Loucy (cell line): ENCODE results near the gene GPC5.

Experiments
- H2AFZ ChIP-seq: fragments of 200-600 bp; sonication (generic); 2 replicates; pipeline ENCODE4 v1.6.0; 2016; ENCODE audit warnings: antibody characterized with exemption, mild to moderate bottlenecking, low read length, moderate library complexity
- H3F3A ChIP-seq: fragments of 200-600 bp; 2 replicates; pipeline ENCODE4 v1.6.0; 2016; ENCODE audit warnings: antibody characterized with exemption, low read depth, mild to moderate bottlenecking
- H3K27me3 ChIP-seq: fragments of 200-600 bp; sonication (generic); 2 replicates; pipeline ENCODE4 v1.6.1; 2014; ENCODE audit warnings: low read length, mild to moderate bottlenecking; ENCODE audit not compliant: insufficient read depth, poor library complexity, severe bottlenecking
- H3K36me3 ChIP-seq: fragments of 200-600 bp; sonication (generic); 2 replicates; pipeline ENCODE4 v1.6.1; 2016; ENCODE audit warnings: low read length; ENCODE audit not compliant: insufficient read depth
- H3K4me1 ChIP-seq: fragments of 200-600 bp; sonication (generic); 2 replicates; pipeline ENCODE4 v1.5.1; 2014; ENCODE audit warnings: low read length, mild to moderate bottlenecking; ENCODE audit not compliant: insufficient read depth, poor library complexity, severe bottlenecking
- H3K4me2 ChIP-seq: fragments of 200-600 bp; sonication (generic); 2 replicates; pipeline ENCODE4 v1.6.0; 2014; ENCODE audit warnings: antibody characterized with exemption, low read length, low read depth, mild to moderate bottlenecking; ENCODE audit not compliant: poor library complexity, severe bottlenecking
- H3K4me3 ChIP-seq: fragments of 200-600 bp; sonication (generic); 2 replicates; pipeline ENCODE4 v1.5.1; 2014; ENCODE audit warnings: low read length, mild to moderate bottlenecking, mixed read lengths; ENCODE audit not compliant: poor library complexity, severe bottlenecking
- H3K79me2 ChIP-seq: fragments of 200-600 bp; sonication (generic); 2 replicates; pipeline ENCODE4 v1.6.1; 2014; ENCODE audit warnings: low read length; ENCODE audit not compliant: insufficient read depth
- H3K9ac ChIP-seq: fragments of 200-600 bp; sonication (generic); 2 replicates; pipeline ENCODE4 v1.6.0; 2014; ENCODE audit warnings: mild to moderate bottlenecking, low read depth, low read length, moderate library complexity; ENCODE audit not compliant: poor library complexity, severe bottlenecking
- H3K9me2 ChIP-seq: fragments of 200-600 bp; sonication (generic); replicated peaks from 2 replicates; pipeline ENCODE4 v1.6.1; 2016; ENCODE audit warnings: low read depth, low read length, mixed read lengths
- H3K9me3 ChIP-seq: fragments of 200-600 bp; sonication (generic); 2 replicates; pipeline ENCODE4 v1.6.1; 2014; ENCODE audit warnings: mild to moderate bottlenecking, antibody characterized with exemption, low read length, low read depth; ENCODE audit not compliant: insufficient read depth
- H4K20me1 ChIP-seq: fragments of 200-600 bp; sonication (generic); 2 replicates; pipeline ENCODE4 v1.6.0; 2014; ENCODE audit warnings: antibody characterized with exemption, low read length, mild to moderate bottlenecking; ENCODE audit not compliant: insufficient read depth, poor library complexity, severe bottlenecking
- CTCF ChIP-seq: fragments of 200-600 bp; sonication (generic); conservative IDR thresholded peaks from 2 replicates; pipeline ENCODE4 v1.5.1; 2014; ENCODE audit warnings: mild to moderate bottlenecking, antibody characterized with exemption, low read length
- EZH2phosphoT487 ChIP-seq: fragments of 200-600 bp; IDR thresholded peaks from 2 replicates; pipeline ENCODE4 v1.6.1; 2018; ENCODE audit warnings: antibody characterized with exemption, mild to moderate bottlenecking, moderate library complexity, borderline replicate concordance

GPC5 gene

GRCh38 chr13:92320323-92320722 lies 921.9 kb downstream of the GPC5 start:
- H3K4me2 ChIP-seq = no peak overlapping the region
- H3K4me3 ChIP-seq = no peak overlapping the region
- no peaks in the 10 kb centered on the region for H3K4me1 ChIP-seq
- no peaks in the 10 kb centered on the region for H3K36me3 ChIP-seq
- H3K9me3 ChIP-seq = no peaks in the 10 kb centered on the region
- H3K27me3 ChIP-seq = no peaks in the 10 kb centered on the region
- no peak overlapping the region for H3K9ac ChIP-seq
- H2AFZ ChIP-seq = no peak overlapping the region
- TF ChIP-seq EZH2phosphoT487 (no peak), CTCF (no peak)
- no peaks in the 10 kb centered on the region for H4K20me1 ChIP-seq
- no peaks in the 10 kb centered on the region for H3K79me2 ChIP-seq
- no peaks in the 10 kb centered on the region for H3K9me2 ChIP-seq
- H3F3A ChIP-seq = no peaks in the 10 kb centered on the region

DNA sequence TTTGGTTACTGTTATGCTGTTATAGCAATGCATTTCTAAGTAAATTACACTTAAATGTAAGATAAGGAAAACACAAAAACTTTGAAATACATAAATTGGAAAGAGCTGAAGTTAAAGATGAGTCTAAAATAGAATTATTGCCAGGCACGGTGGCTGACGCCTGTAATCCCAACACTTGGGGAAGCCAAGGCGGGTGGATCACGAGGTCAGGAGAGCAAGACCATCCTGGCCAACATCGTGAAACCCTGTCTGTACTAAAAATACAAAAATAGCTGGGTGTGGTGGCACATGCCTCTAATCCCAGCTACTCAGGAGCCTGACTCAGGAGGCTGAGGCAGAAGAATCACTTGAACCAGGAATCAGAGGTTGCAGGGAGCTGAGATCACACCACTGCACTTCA lies 922.8 kb downstream of the GPC5 start:
- H3K9me3 ChIP-seq = no peaks in the 10 kb centered on the region
- H4K20me1 ChIP-seq = no peaks in the 10 kb centered on the region
- H3K27me3 ChIP-seq = no peaks in the 10 kb centered on the region
- H3K36me3 ChIP-seq = no peaks in the 10 kb centered on the region
- H3K4me2 ChIP-seq = no peak overlapping the region
- H3K79me2 ChIP-seq = no peaks in the 10 kb centered on the region
- H3F3A ChIP-seq = no peaks in the 10 kb centered on the region
- H3K4me3 ChIP-seq = no peak overlapping the region
- H3K9ac ChIP-seq = no peak overlapping the region
- TF ChIP-seq CTCF = no peak
- no peaks in the 10 kb centered on the region for H3K4me1 ChIP-seq
- H3K9me2 ChIP-seq = no peaks in the 10 kb centered on the region
- no peak overlapping the region for H2AFZ ChIP-seq

- Histone ChIP-seq H3K27me3 (no peaks in the 10 kb centered on the region), H3K36me3 (no peaks in the 10 kb centered on the region), H3K79me2 (no peaks in the 10 kb centered on the region), H3K4me3 (no peak overlapping the region), H4K20me1 (no peaks in the 10 kb centered on the region), H3K9me3 (no peaks in the 10 kb centered on the region), H3F3A (no peaks in the 10 kb centered on the region), H3K9ac (no peak overlapping the region), H3K4me2 (no peak overlapping the region), H2AFZ (no peak overlapping the region), H3K4me1 (no peaks in the 10 kb centered on the region), H3K9me2 (no peaks in the 10 kb centered on the region)
- no peak for TF ChIP-seq EZH2phosphoT487
- TF ChIP-seq CTCF = no peak
Measured at GRCh38 chr13:92345627-92346026, 947.2 kb downstream of the GPC5 start.
